ENCODE data around the gene FAM210A.

The FAM210A gene

DNA sequence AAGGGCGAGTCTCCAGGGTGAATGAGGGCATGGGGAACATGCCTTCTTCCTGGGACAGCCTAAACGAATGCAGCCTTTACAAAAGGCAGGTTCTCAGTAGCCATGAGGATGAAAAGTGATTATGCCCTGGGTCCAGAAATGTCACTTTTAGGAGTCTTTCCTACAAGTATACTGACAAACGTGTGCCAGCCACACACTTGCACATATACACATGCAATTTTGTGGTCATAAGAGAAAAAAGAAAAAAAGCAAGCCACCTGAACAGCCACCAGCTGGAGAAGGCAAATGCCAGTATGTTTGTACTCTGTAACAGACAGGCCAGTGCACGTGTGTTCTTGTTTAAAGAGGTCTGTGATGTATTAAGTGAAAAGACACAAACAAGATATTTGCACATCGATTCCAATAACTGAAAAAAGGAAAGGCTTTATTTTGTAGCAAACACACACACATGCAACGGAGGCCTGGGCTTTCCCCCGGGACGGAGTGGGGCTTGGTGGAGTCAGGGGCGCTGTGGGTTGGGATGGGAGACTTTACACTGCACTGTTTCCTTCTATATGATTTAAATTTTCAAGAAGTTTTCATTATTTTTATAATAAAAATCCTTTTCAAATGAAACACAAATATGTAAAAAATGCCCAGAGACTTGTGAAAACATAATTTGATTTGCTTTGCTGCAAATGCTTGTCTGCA lies 108.4 kb downstream of the FAM210A start:
- Histone ChIP-seq H3K36me3 (ENCODE audit: control insufficient read depth, insufficient read depth, low read length) (no peaks in the 10 kb centered on the region), H3K4me1 (no peaks in the 10 kb centered on the region), H3K4me2 (ENCODE audit: low read length) (no peak overlapping the region), H2AFZ (no peak overlapping the region), H3K79me2 (no peaks in the 10 kb centered on the region), H3K9ac (no peak overlapping the region), H3K4me3 (ENCODE audit: low read depth, low read length) (no peak overlapping the region), H3K27ac (no peak overlapping the region), H3K9me3 (ENCODE audit: control insufficient read depth, low read length) (no peaks in the 10 kb centered on the region), H3K27me3 (ENCODE audit: control insufficient read depth, insufficient read depth, low read length) (no peaks in the 10 kb centered on the region)
- TF ChIP-seq, protein P1, sequence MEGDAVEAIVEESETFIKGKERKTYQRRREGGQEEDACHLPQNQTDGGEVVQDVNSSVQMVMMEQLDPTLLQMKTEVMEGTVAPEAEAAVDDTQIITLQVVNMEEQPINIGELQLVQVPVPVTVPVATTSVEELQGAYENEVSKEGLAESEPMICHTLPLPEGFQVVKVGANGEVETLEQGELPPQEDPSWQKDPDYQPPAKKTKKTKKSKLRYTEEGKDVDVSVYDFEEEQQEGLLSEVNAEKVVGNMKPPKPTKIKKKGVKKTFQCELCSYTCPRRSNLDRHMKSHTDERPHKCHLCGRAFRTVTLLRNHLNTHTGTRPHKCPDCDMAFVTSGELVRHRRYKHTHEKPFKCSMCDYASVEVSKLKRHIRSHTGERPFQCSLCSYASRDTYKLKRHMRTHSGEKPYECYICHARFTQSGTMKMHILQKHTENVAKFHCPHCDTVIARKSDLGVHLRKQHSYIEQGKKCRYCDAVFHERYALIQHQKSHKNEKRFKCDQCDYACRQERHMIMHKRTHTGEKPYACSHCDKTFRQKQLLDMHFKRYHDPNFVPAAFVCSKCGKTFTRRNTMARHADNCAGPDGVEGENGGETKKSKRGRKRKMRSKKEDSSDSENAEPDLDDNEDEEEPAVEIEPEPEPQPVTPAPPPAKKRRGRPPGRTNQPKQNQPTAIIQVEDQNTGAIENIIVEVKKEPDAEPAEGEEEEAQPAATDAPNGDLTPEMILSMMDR (IDR thresholded peaks at IDR 0.05), result no peak

DNA sequence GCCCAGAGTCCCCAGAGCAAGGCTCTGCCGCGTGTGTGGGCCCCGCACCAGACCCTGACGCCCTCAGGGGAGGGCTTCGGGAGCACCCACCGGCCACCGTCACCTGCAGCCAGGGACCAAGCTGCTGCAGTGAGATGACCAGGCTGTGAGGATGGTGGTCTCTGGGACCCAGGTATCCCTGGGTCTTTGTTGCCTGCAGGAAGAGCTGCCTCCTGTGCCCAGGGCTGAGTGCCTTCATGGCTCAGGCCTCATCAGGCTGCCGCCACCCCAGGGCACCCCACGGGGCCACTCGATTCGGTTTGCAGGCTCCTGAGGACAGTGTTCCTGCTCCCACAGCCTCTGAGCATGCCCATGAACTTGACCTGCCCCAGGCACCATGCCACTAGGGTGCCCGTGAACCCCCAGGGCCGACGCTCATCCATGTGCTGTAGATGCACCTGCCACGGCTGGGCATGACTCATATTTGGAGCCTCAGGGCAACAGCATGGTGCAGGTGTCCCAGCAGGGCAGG lies 109.8 kb downstream of the FAM210A start:
- H2AFZ ChIP-seq, result no peak overlapping the region
- H3K9me3 ChIP-seq (ENCODE audit: control insufficient read depth, low read length), result no peaks in the 10 kb centered on the region
- H3K4me2 ChIP-seq (ENCODE audit: low read length), result no peak overlapping the region
- no peak overlapping the region for H3K9ac ChIP-seq
- H3K36me3 ChIP-seq (ENCODE audit: control insufficient read depth, insufficient read depth, low read length), result no peaks in the 10 kb centered on the region
- H3K27ac ChIP-seq, result no peak overlapping the region
- no peaks in the 10 kb centered on the region for H3K4me1 ChIP-seq
- H3K27me3 ChIP-seq (ENCODE audit: control insufficient read depth, insufficient read depth, low read length), result no peaks in the 10 kb centered on the region
- H3K79me2 ChIP-seq, result no peaks in the 10 kb centered on the region
- H3K4me3 ChIP-seq (ENCODE audit: low read depth, low read length), result no peak overlapping the region
- TF ChIP-seq, protein P1 (IDR thresholded peaks at IDR 0.05), result no peak

DNA sequence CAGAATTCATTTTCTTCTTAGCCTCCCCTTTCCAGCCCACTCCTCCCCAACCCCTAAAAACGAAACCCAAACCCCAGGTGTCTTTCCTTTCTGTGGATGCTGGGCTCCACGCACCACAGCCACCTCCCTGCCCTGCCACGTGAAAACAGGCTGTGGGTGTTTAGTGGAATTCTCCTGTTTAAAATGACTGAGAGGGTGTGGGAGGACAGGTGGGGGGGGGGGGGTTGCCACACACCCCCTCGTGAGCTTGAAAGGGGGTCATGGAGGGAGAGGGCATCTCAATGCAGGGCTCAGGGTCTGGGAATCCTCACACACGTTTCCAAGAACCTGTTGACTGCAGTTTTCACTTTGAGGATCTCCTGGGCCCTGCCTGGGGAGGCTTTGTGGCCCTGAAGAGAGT lies 110.3 kb downstream of the FAM210A start:
- Histone ChIP-seq H3K4me2 (ENCODE audit: low read length) (no peak overlapping the region), H3K36me3 (ENCODE audit: control insufficient read depth, insufficient read depth, low read length) (no peaks in the 10 kb centered on the region), H3K9me3 (ENCODE audit: control insufficient read depth, low read length) (no peaks in the 10 kb centered on the region), H3K27ac (peak overlapping the region; percentile 30), H2AFZ (no peak overlapping the region), H3K27me3 (ENCODE audit: control insufficient read depth, insufficient read depth, low read length) (no peaks in the 10 kb centered on the region), H3K9ac (no peak overlapping the region), H3K4me1 (no peaks in the 10 kb centered on the region), H3K79me2 (no peaks in the 10 kb centered on the region), H3K4me3 (ENCODE audit: low read depth, low read length) (no peak overlapping the region)
- TF ChIP-seq, protein P1 (IDR thresholded peaks at IDR 0.05), result no peak

GRCh38 chr18:13615432-13615861 lies 110.9 kb downstream of the FAM210A start:
- no peaks in the 10 kb centered on the region for H3K27me3 ChIP-seq (ENCODE audit: control insufficient read depth, insufficient read depth, low read length)
- H3K27ac ChIP-seq, result peak overlapping the region; percentile 80
- TF ChIP-seq, protein P1 (IDR thresholded peaks at IDR 0.05), result no peak
- H3K79me2 ChIP-seq, result no peaks in the 10 kb centered on the region
- H3K36me3 ChIP-seq (ENCODE audit: control insufficient read depth, insufficient read depth, low read length), result no peaks in the 10 kb centered on the region
- H3K9ac ChIP-seq, result no peak overlapping the region
- H3K4me3 ChIP-seq (ENCODE audit: low read depth, low read length), result no peak overlapping the region
- no peak overlapping the region for H2AFZ ChIP-seq
- no peak overlapping the region for H3K4me2 ChIP-seq (ENCODE audit: low read length)
- no peaks in the 10 kb centered on the region for H3K4me1 ChIP-seq
- H3K9me3 ChIP-seq (ENCODE audit: control insufficient read depth, low read length), result no peaks in the 10 kb centered on the region
